Upper lobe of right lung (tissue), 1 donor: ENCODE results near the gene FRMD3. TPM values are rescaled to one million over a fixed set of nuclear protein-coding genes. Genes with fewer than 3 reads are reported as not detected.

ENCODE experiments used
- ATAC-seq: fragments of 200-7000 bp; cut with Tn5 transposase; one replicate; pipeline ENCODE4 v1.9.1; 2020; ENCODE audit warnings: mild to moderate bottlenecking, moderate library complexity
- DNase-seq: peaks from one replicate; pipeline ENCODE4 v3.0.0-alpha.2; 2020
- H3K27ac ChIP-seq: fragments of 200-600 bp; one replicate; pipeline ENCODE4 v1.8.0; 2022
- H3K27me3 ChIP-seq: fragments of 200-600 bp; one replicate; pipeline ENCODE4 v1.8.0; 2022; ENCODE audit warnings: mild to moderate bottlenecking
- H3K36me3 ChIP-seq: fragments of 200-600 bp; one replicate; pipeline ENCODE4 v1.8.0; 2022
- H3K4me1 ChIP-seq: fragments of 200-600 bp; one replicate; pipeline ENCODE4 v1.8.0; 2022
- H3K4me3 ChIP-seq: fragments of 200-600 bp; one replicate; pipeline ENCODE4 v1.8.0; 2022; ENCODE audit warnings: mild to moderate bottlenecking
- H3K9me3 ChIP-seq: fragments of 200-600 bp; one replicate; pipeline ENCODE4 v1.8.0; 2022
- CTCF ChIP-seq: fragments of 200-600 bp; IDR thresholded peaks from one replicate; pipeline ENCODE4 v1.8.0; 2022; ENCODE audit warnings: antibody characterized with exemption
- intact Hi-C: fragments of 100-400 bp; cut with DNase I; formaldehyde crosslinking; loops from one replicate; pipeline ENCODE4 v1.11.0; 2022
- total RNA-seq: library from RNA; stranded (reverse); fragmentation: NEBNext Ultra II Directional; extraction: Animal tissue kit (Norgen Biotek cat#: 25700); gene quantifications from one replicate; pipeline ENCODE4 v1.2.1, GENCODE V29; 2021
- donor health status: DM: no; HTN: yes; CAD: no; lungs with severe emphysema.

FRMD3 gene
- total RNA-seq, 1 donor from 2014 or later: 10.8 TPM

DNA sequence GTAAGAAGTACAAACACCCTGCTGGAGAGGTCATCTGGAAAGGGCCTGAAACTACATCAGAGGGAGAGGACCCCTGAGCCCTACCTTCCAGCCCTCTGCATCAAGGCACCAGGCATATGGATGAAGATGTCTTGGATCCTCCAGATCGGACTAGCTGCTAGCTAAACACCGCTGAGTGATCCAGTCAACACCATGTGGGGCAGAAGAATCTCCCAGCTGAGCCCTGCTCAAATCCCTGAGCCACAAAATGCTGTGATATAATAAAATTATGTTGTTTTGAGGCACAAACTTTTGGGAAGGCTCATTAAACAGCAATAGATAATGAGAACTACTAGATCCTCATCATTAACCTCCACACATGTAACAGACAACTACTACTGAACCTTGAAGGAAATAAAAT, 155.2 kb downstream of the FRMD3 start:
- no peak for ATAC-seq
- no peaks in the 10 kb centered on the region for H3K36me3 ChIP-seq
- no peaks in the 10 kb centered on the region for H3K4me1 ChIP-seq
- no peak for DNase-seq
- H3K27ac ChIP-seq: no peak overlapping the region
- no peak overlapping the region for H3K4me3 ChIP-seq
- H3K27me3 ChIP-seq: no peaks in the 10 kb centered on the region
- no peak for TF ChIP-seq CTCF
- intact Hi-C loops: no loop called here
- no peaks in the 10 kb centered on the region for H3K9me3 ChIP-seq

DNA sequence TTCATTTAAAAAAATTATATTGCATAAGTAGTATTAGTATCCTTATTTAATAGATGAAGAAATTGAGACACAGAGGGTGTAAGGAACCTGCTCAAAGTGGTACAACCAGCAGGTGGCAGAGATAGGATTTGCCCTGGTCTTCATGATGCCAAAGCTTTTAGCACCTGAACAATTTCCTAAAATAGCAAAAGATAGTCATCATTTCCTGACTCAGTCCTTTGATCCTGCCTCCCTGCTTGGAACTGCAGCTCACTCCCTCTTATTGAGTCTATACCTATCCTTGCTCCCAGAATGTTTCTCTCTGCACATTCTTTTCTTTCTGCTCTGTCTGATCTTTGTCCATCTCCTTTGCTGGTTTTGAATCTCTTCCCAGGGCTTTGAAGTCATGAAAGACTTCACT, 155.8 kb downstream of the FRMD3 start:
- Histone ChIP-seq H3K27me3 (no peaks in the 10 kb centered on the region), H3K9me3 (no peaks in the 10 kb centered on the region), H3K36me3 (no peaks in the 10 kb centered on the region), H3K4me1 (no peaks in the 10 kb centered on the region), H3K4me3 (no peak overlapping the region), H3K27ac (no peak overlapping the region)
- no peak for DNase-seq
- TF ChIP-seq CTCF: no peak
- intact Hi-C loops: no loop called here
- no peak for ATAC-seq

- H3K27ac ChIP-seq: no peak overlapping the region
- no peaks in the 10 kb centered on the region for H3K9me3 ChIP-seq
- no peaks in the 10 kb centered on the region for H3K27me3 ChIP-seq
- DNase-seq: no peak
- intact Hi-C loops: no loop called here
- TF ChIP-seq CTCF: no peak
- H3K4me1 ChIP-seq: no peaks in the 10 kb centered on the region
- H3K36me3 ChIP-seq: no peaks in the 10 kb centered on the region
- no peak for ATAC-seq
- H3K4me3 ChIP-seq: no peak overlapping the region
Measured at GRCh38 chr9:83379045-83379444, 159.2 kb downstream of the FRMD3 start.

GRCh38 chr9:83372957-83373356, 165.2 kb downstream of the FRMD3 start:
- no peaks in the 10 kb centered on the region for H3K36me3 ChIP-seq
- ATAC-seq (no peak), DNase-seq (no peak)
- H3K9me3 ChIP-seq: no peaks in the 10 kb centered on the region
- no peaks in the 10 kb centered on the region for H3K4me1 ChIP-seq
- H3K4me3 ChIP-seq: no peak overlapping the region
- no peak overlapping the region for H3K27ac ChIP-seq
- TF ChIP-seq CTCF: no peak
- H3K27me3 ChIP-seq: no peaks in the 10 kb centered on the region
- intact Hi-C loops: no loop called here

GRCh38 chr9:83367326-83367725, 170.9 kb downstream of the FRMD3 start:
- DNase-seq: no peak
- no peaks in the 10 kb centered on the region for H3K36me3 ChIP-seq

More at GRCh38 chr9:83367326-83367725, 170.9 kb downstream of the FRMD3 start:
- no peaks in the 10 kb centered on the region for H3K9me3 ChIP-seq
- H3K27me3 ChIP-seq: no peaks in the 10 kb centered on the region
- ATAC-seq: no peak
- H3K4me1 ChIP-seq: no peaks in the 10 kb centered on the region
- H3K4me3 ChIP-seq: no peak overlapping the region
- intact Hi-C loops: no loop called here
- TF ChIP-seq CTCF: no peak
- peak overlapping the region; percentile 30 for H3K27ac ChIP-seq
